ENCODE data around the gene FBXO3.
"Not testable (repeated sequence)": the region's sequence is repeated elsewhere in the genome, so short reads cannot be mapped to it uniquely, and the experiment has no call there.

DNA sequence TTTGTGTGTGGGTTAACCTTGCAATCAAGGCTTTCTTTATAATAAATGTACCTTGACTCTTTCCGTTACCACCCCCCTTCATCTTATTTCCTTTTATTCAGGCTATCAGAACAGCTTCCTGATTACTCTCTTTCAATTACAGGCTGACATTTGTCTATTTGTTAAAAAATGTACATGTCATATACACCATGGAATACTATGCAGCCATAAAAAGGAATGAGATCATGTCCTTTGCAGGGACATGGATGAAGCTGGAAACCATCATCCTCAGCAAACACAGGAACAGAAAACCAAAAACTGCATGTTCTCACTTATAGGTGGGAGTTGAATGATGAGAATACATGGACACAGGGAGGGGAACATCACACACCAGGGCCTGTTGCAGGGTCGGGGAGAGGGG, 13.8 kb upstream of the FBXO3 start:
- TF ChIP-seq CEBPB (tag; IDR thresholded peaks at IDR 0.05); THRAP3 (IDR thresholded peaks at IDR 0.05; ENCODE audit: borderline replicate concordance); RFX7 (CRISPR knock-in tag; IDR thresholded peaks at IDR 0.05); MCM2 (IDR thresholded peaks at IDR 0.05; ENCODE audit: low read depth); ARID2 (IDR thresholded peaks at IDR 0.05); ZBTB8A (IDR thresholded peaks at IDR 0.05; ENCODE audit: partially characterized antibody); NCOA6 (IDR thresholded peaks at IDR 0.05): not testable (repeated sequence)
- TF ChIP-seq, protein P1, sequence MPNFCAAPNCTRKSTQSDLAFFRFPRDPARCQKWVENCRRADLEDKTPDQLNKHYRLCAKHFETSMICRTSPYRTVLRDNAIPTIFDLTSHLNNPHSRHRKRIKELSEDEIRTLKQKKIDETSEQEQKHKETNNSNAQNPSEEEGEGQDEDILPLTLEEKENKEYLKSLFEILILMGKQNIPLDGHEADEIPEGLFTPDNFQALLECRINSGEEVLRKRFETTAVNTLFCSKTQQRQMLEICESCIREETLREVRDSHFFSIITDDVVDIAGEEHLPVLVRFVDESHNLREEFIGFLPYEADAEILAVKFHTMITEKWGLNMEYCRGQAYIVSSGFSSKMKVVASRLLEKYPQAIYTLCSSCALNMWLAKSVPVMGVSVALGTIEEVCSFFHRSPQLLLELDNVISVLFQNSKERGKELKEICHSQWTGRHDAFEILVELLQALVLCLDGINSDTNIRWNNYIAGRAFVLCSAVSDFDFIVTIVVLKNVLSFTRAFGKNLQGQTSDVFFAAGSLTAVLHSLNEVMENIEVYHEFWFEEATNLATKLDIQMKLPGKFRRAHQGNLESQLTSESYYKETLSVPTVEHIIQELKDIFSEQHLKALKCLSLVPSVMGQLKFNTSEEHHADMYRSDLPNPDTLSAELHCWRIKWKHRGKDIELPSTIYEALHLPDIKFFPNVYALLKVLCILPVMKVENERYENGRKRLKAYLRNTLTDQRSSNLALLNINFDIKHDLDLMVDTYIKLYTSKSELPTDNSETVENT (CRISPR knock-in tag; IDR thresholded peaks at IDR 0.05): not testable (repeated sequence)
